HCT116 (cell line): ENCODE data around the gene N4BP3. TPM values are rescaled to one million over a fixed set of nuclear protein-coding genes. Genes with fewer than 3 reads are reported as not detected.

ENCODE experiments used
- ATAC-seq: fragments of 200-7000 bp; cut with Tn5 transposase; 2 replicates; pipeline ENCODE4 v1.9.1; 2020; ENCODE audit warnings: mild to moderate bottlenecking, moderate library complexity
- BruUV-seq: library from RNA; stranded (reverse); fragments of 400-500 nt; replicated peaks from 2 replicates; lab custom pipeline; 2021; lab: Mats Ljungman, UMichigan
- CTCF ChIA-PET: fragments of 300-600 bp; sonication (Branson Sonifier 250); formaldehyde crosslinking; loops from one replicate; lab custom pipeline; 2021; ENCODE audit warnings: antibody characterized with exemption; lab: Charles Lee
- POLR2A ChIA-PET: fragments of 300-600, 350-600 bp; sonication (Branson Sonifier 250); formaldehyde crosslinking; loops from one replicate; lab custom pipeline; 2021; ENCODE audit warnings: antibody characterized with exemption; lab: Charles Lee
- RAD21 ChIA-PET, 2 experiments: fragments of 300-600 bp; sonication (Branson Sonifier 250); formaldehyde crosslinking; loops; one replicate each; lab custom pipeline; 2023; ENCODE audit warnings: low total read pairs in 2 of 2; ENCODE audit not compliant: uncharacterized antibody in 2 of 2, unreplicated experiment in 2 of 2, low non-redundant PET in 1 of 2; lab: Charles Lee
- DNase-seq: peaks from one replicate; pipeline ENCODE4 v3.0.0-alpha.2; 2010; ENCODE audit warnings: low read depth, low spot score
- H2AFZ ChIP-seq: fragments of 200-600 bp; shearing (Covaris generic), sonication (generic); 2 replicates; pipeline ENCODE4 v1.6.1; 2017; ENCODE audit warnings: low read depth, mixed run types, mixed read lengths, antibody characterized with exemption, low read length; ENCODE audit not compliant: poor library complexity, severe bottlenecking
- H3K27ac ChIP-seq: 2 replicates; pipeline ENCODE4 v1.5.1; 2012; ENCODE audit warnings: low read depth, low read length
- H3K27me3 ChIP-seq: fragments of 200-600 bp; sonication (generic); 2 replicates; pipeline ENCODE4 v1.6.1; 2016; ENCODE audit warnings: mixed run types, low read length, mixed read lengths; ENCODE audit not compliant: insufficient read depth
- H3K36me3 ChIP-seq, 2 experiments: fragments of 200-500 bp in 1 of 2; fragments of 200-600 bp in 1 of 2; sonication (Bioruptor generic) in 1 of 2; sonication (generic) in 1 of 2; 2 replicates each; pipeline versions ENCODE4 v1.5.1 to v1.6.1; 2014 to 2016; ENCODE audit warnings: low read length in 2 of 2, inconsistent platforms in 1 of 2, mixed read lengths in 1 of 2, mixed run types in 1 of 2; ENCODE audit not compliant: insufficient read depth in 2 of 2, control insufficient read depth in 1 of 2
- H3K4me1 ChIP-seq, 2 experiments: fragments of 200-600 bp in 1 of 2; sonication (generic) in 1 of 2; 2 replicates each; pipeline versions ENCODE4 v1.5.1 to v1.6.1; 2012 to 2017; ENCODE audit warnings: low read length in 2 of 2, inconsistent platforms in 1 of 2, mild to moderate bottlenecking in 1 of 2, mixed read lengths in 1 of 2, mixed run types in 1 of 2, moderate library complexity in 1 of 2; ENCODE audit not compliant: insufficient read depth in 2 of 2, control insufficient read depth in 1 of 2
- H3K4me2 ChIP-seq: fragments of 200-600 bp; sonication (generic); 2 replicates; pipeline ENCODE4 v1.6.1; 2017; ENCODE audit warnings: mixed run types, low read length, mixed read lengths
- H3K4me3 ChIP-seq, 2 experiments: fragments of 200-600 bp in 1 of 2; sonication (generic) in 1 of 2; replicated peaks in 1 of 2; 2 replicates each; pipeline ENCODE4 v1.5.1; 2011 to 2016; ENCODE audit warnings: low read length in 2 of 2, control low read depth in 1 of 2, low read depth in 1 of 2, mild to moderate bottlenecking in 1 of 2, mixed read lengths in 1 of 2, mixed run types in 1 of 2
- H3K79me2 ChIP-seq: fragments of 200-600 bp; sonication (generic); 2 replicates; pipeline ENCODE4 v1.6.1; 2017; ENCODE audit warnings: mild to moderate bottlenecking, mixed run types, low read length, moderate library complexity, mixed read lengths; ENCODE audit not compliant: insufficient read depth
- H3K9ac ChIP-seq: fragments of 200-600 bp; sonication (generic); 2 replicates; pipeline ENCODE4 v1.6.1; 2016; ENCODE audit warnings: low read length, mixed read lengths
- H3K9me2 ChIP-seq: fragments of 200-600 bp; sonication (generic), shearing (Covaris generic); 2 replicates; pipeline ENCODE4 v1.6.1; 2017; ENCODE audit warnings: mixed run types, mild to moderate bottlenecking, moderate library complexity; ENCODE audit not compliant: insufficient read depth
- H3K9me3 ChIP-seq, 2 experiments: fragments of 200-500 bp in 1 of 2; fragments of 200-600 bp in 1 of 2; sonication (Bioruptor generic) in 1 of 2; sonication (generic) in 1 of 2; 2 replicates each; pipeline ENCODE4 v1.6.1; 2014 to 2017; ENCODE audit warnings: low read length in 2 of 2, mixed read lengths in 2 of 2, inconsistent platforms in 1 of 2, low read depth in 1 of 2, mild to moderate bottlenecking in 1 of 2, mixed run types in 1 of 2, moderate library complexity in 1 of 2; ENCODE audit not compliant: control insufficient read depth in 1 of 2, insufficient read depth in 1 of 2
- H4K20me1 ChIP-seq: fragments of 200-600 bp; sonication (generic), shearing (Covaris generic); 2 replicates; pipeline ENCODE4 v1.6.1; 2017; ENCODE audit warnings: mixed run types, mild to moderate bottlenecking, moderate library complexity; ENCODE audit not compliant: insufficient read depth
- ATF3 ChIP-seq: IDR thresholded peaks from 2 replicates; pipeline ENCODE4 v1.6.1; 2012
- CBX3 ChIP-seq: IDR thresholded peaks from 2 replicates; pipeline ENCODE4 v1.6.1; 2012; ENCODE audit warnings: low read depth
- CEBPB ChIP-seq: IDR thresholded peaks from 2 replicates; pipeline ENCODE4 v1.6.1; 2012; ENCODE audit warnings: low read depth
- ELF1 ChIP-seq: IDR thresholded peaks from 2 replicates; pipeline ENCODE4 v1.6.1; 2012; ENCODE audit warnings: low read depth, borderline replicate concordance
- EZH2phosphoT487 ChIP-seq: fragments of 200-600 bp; IDR thresholded peaks from 2 replicates; pipeline ENCODE4 v1.6.1; 2018; ENCODE audit warnings: antibody characterized with exemption, borderline replicate concordance
- FOSL1 ChIP-seq: IDR thresholded peaks from 2 replicates; pipeline ENCODE4 v1.6.1; 2012; ENCODE audit warnings: low read depth
- POLR2A ChIP-seq: IDR thresholded peaks from 2 replicates; pipeline ENCODE4 v1.7.0; 2011; ENCODE audit warnings: borderline replicate concordance; ENCODE audit not compliant: insufficient read depth, insufficient read length; ENCODE audit errors: extremely low read depth
- POLR2AphosphoS5 ChIP-seq: IDR thresholded peaks from 2 replicates; pipeline ENCODE4 v1.6.1; 2011; ENCODE audit warnings: mild to moderate bottlenecking, low read depth, low read length, moderate library complexity
- RAD21 ChIP-seq: IDR thresholded peaks from 2 replicates; pipeline ENCODE4 v1.6.1; 2012; ENCODE audit warnings: low read depth, mild to moderate bottlenecking
- REST ChIP-seq: IDR thresholded peaks from 2 replicates; pipeline ENCODE4 v1.6.1; 2012; ENCODE audit warnings: low read depth
- SIN3A ChIP-seq: IDR thresholded peaks from 2 replicates; pipeline ENCODE4 v1.6.1; 2012; ENCODE audit warnings: low read depth
- SP1 ChIP-seq: IDR thresholded peaks from 2 replicates; pipeline ENCODE4 v1.6.1; 2012; ENCODE audit warnings: low read depth
- SRF ChIP-seq: IDR thresholded peaks from 2 replicates; pipeline ENCODE4 v1.6.1; 2012; ENCODE audit warnings: low read depth
- TCF7L2 ChIP-seq: IDR thresholded peaks from 2 replicates; pipeline ENCODE4 v1.7.0; 2011; ENCODE audit warnings: borderline replicate concordance, inconsistent platforms; ENCODE audit not compliant: insufficient read depth, insufficient read length; ENCODE audit errors: extremely low read depth
- YY1 ChIP-seq: IDR thresholded peaks from 2 replicates; pipeline ENCODE4 v1.6.1; 2011; ENCODE audit warnings: low read length, low read depth, moderate library complexity, mild to moderate bottlenecking; ENCODE audit not compliant: insufficient replicate concordance; ENCODE audit errors: extremely low read depth
- ZBTB33 ChIP-seq: IDR thresholded peaks from 2 replicates; pipeline ENCODE4 v1.6.1; 2011; ENCODE audit warnings: mild to moderate bottlenecking, low read length, moderate library complexity; ENCODE audit not compliant: insufficient replicate concordance; ENCODE audit errors: extremely low read depth
- ZFX ChIP-seq: fragments of 450-650 bp; IDR thresholded peaks from 2 replicates; pipeline ENCODE4 v1.6.1; 2017
- ZNF274 ChIP-seq: fragments of 200-500 bp; sonication (Bioruptor generic); IDR thresholded peaks from 2 replicates; pipeline ENCODE4 v1.6.1; 2014; ENCODE audit warnings: mild to moderate bottlenecking, low read depth, low read length, inconsistent platforms
- intact Hi-C: fragments of 100-400 bp; cut with micrococcal nuclease; formaldehyde crosslinking; loops from 2 replicates; pipeline ENCODE4 v1.10.0; 2022
- total RNA-seq: library from RNA; stranded (reverse); gene quantifications from one replicate; pipeline ENCODE4 v1.2.1, GENCODE V29; 2021; ENCODE audit not compliant: unreplicated experiment

The N4BP3 gene
- total RNA-seq, 1 experiment from 2014 or later = 5.2 TPM

GRCh38 chr5:178130576-178131445 lies 17.5 kb downstream of the N4BP3 start, which contains the start of gene RMND5B (continued):
- TF ChIP-seq ELF1 (no peak), SIN3A (no peak; the same call in 1 of the 2 replicates), YY1 (peak; percentile 36), CBX3 (no peak), FOSL1 (no peak)

DNA sequence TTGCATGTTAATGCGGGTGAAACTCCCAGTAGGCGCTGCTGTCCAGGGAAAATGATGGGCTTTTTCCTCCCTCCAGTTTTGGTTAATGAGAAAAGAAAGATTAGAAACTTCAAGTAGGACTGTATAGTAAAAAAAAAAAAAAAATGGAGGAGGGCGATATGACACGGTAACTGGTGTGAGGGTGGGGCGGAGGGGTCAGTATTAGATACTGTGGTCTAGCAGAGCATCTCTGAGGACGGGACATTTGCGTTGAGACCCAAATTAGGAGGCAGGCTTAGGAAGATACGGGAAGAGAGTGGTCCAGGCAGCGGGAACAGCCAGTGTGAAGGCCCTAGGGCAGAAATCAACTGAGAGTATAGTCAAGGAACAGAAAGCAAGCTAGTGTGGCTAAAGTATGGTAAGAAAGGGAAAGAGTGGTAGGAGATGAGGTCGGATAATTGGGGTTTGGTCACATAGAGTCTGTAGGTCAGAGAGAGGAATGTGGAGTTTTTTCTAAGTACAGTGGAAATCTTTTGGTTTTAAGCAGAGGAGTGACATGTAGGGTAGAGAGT lies 18.2 kb downstream of the N4BP3 start:
- DNase-seq (no peak), ATAC-seq (peak; percentile 4; the same call in 1 of the 2 replicates)
- POLR2A ChIA-PET = no interaction called here
- TF ChIP-seq YY1 = no peak
- TF ChIP-seq ZBTB33 = no peak
- TF ChIP-seq SRF = no peak
- TF ChIP-seq CBX3 = no peak
- TF ChIP-seq REST = no peak
- no peak for TF ChIP-seq POLR2AphosphoS5
- TF ChIP-seq TCF7L2 = no peak
- TF ChIP-seq POLR2A = no peak
- no peak for TF ChIP-seq ATF3
- TF ChIP-seq ZFX = no peak
- TF ChIP-seq CEBPB = no peak
- TF ChIP-seq ZNF274 = no peak
- no peak for TF ChIP-seq SIN3A
- no peak for TF ChIP-seq RAD21
- TF ChIP-seq EZH2phosphoT487 = no peak
- no peak for TF ChIP-seq SP1
- no peaks in the 10 kb centered on the region for H4K20me1 ChIP-seq
- H3K27ac ChIP-seq = peak overlapping the region; percentile 60
- H3K4me1 ChIP-seq = peaks cover 6 to 15% of the 10 kb centered on the region in 2 experiments; a peak in 2 of 4 replicates
- BruUV-seq = TSS peak; percentile 54
- H3K4me3 ChIP-seq = peak overlapping the region; percentile 88 to 94
- CTCF ChIA-PET = interaction anchor here (1.0 kb wide), 1 partner anchor 11 kb away, joined by 3 read pairs; no protein-coding TSS in a partner anchor
- peak overlapping the region; percentile 94 for H3K9ac ChIP-seq
- peaks cover 24% of the 10 kb centered on the region for H3K79me2 ChIP-seq
- no peaks in the 10 kb centered on the region for H3K9me3 ChIP-seq
- H3K36me3 ChIP-seq = no peaks in the 10 kb centered on the region; a peak in 2 of 4 replicates
- no peak overlapping the region for H2AFZ ChIP-seq
- no peaks in the 10 kb centered on the region for H3K9me2 ChIP-seq
- RAD21 ChIA-PET = no interaction called here
- H3K27me3 ChIP-seq = no peaks in the 10 kb centered on the region
- intact Hi-C loops = loop anchor here (1.0 kb wide), 1 partner anchor 18 kb away; the partner anchor contains the start of gene N4BP3
- peak overlapping the region; percentile 94 for H3K4me2 ChIP-seq
